Hepatocyte (in vitro differentiated cells): Measurements from ENCODE around the gene GPHN.

ENCODE experiments used
- CTCF ChIP-seq: fragments of 200-600 bp; sonication (generic); IDR thresholded peaks from 2 replicates; pipeline ENCODE4 v1.5.1; 2016; ENCODE audit warnings: antibody characterized with exemption, mild to moderate bottlenecking; ENCODE audit not compliant: poor library complexity
- EZH2 ChIP-seq: fragments of 200-600 bp; sonication (generic); IDR thresholded peaks from 2 replicates; pipeline ENCODE4 v1.6.1; 2016; ENCODE audit warnings: antibody characterized with exemption, mild to moderate bottlenecking, borderline replicate concordance

DNA sequence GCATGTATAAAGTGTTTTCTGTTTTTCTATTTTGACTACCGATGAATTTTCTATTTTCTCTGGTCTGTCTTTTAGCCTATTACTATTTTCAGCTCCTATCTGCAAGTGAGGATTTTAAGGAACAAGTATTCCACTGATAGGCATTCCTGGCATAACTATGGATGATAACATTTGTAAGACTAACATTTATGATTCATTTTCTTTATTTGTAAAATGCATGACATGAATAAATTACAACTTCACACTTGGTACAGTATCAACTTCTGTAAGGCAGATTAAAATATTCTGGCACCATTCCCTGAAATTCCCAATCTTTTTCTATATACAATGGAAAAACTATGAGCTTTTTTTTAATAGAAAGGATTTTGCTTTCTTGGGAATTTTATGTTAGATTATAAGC lies 560.3 kb downstream of the GPHN start:
- no peak for TF ChIP-seq CTCF
- TF ChIP-seq EZH2 = no peak
